Breast epithelium (tissue), 3 donors: ENCODE measurements around the gene B3GAT3.

Experiments
- CTCF ChIP-seq, 3 donors: fragments of 450-650 bp; IDR thresholded peaks; one replicate each; pipeline ENCODE4 v1.5.1; 2016 to 2017; ENCODE audit warnings: antibody characterized with exemption in 3 of 3, mild to moderate bottlenecking in 3 of 3, moderate library complexity in 3 of 3
- POLR2A ChIP-seq: fragments of 450-650 bp; IDR thresholded peaks from one replicate; pipeline ENCODE4 v1.6.1; 2016; ENCODE audit warnings: antibody characterized with exemption, mild to moderate bottlenecking, moderate library complexity
- POLR2AphosphoS5 ChIP-seq, 3 donors: sonication (generic); formaldehyde crosslinking; IDR thresholded peaks; one replicate each; pipeline ENCODE4 v1.6.1; 2017; ENCODE audit warnings: antibody characterized with exemption in 3 of 3

GRCh38 chr11:62575837-62576236 is 45.9 kb downstream of the B3GAT3 start:
- TF ChIP-seq POLR2AphosphoS5 (IDR thresholded peaks at IDR 0.05) = no peak
- TF ChIP-seq CTCF (IDR thresholded peaks at IDR 0.05) = no peak
- TF ChIP-seq POLR2A = no peak
